HG03575 (cell line): ENCODE results near the gene SERAC1.

Source experiments
- ATAC-seq: cut with Tn5 transposase; IDR thresholded peaks from one replicate; pipeline ENCODE4 v1.9.1; 2021; ENCODE audit not compliant: unreplicated experiment, insufficient number of reproducible peaks, low FRiP score; ENCODE audit errors: extremely low read depth

SERAC1 gene

GRCh38 chr6:158086054-158086503, 82.0 kb downstream of the SERAC1 start:
- no peak for ATAC-seq

GRCh38 chr6:158085261-158086053, 82.6 kb downstream of the SERAC1 start:
- no peak for ATAC-seq

- ATAC-seq: no peak
Observed at GRCh38 chr6:158083455-158084325, 84.4 kb downstream of the SERAC1 start.

- no peak for ATAC-seq
Observed at GRCh38 chr6:158081657-158081935, 86.5 kb downstream of the SERAC1 start.

GRCh38 chr6:158080849-158081656, 87.0 kb downstream of the SERAC1 start:
- no peak for ATAC-seq

- no peak for ATAC-seq
Observed at GRCh38 chr6:158078320-158078719, 89.7 kb downstream of the SERAC1 start.

- ATAC-seq: no peak
Observed at GRCh38 chr6:158077676-158078075, 90.4 kb downstream of the SERAC1 start.

- ATAC-seq: no peak
Observed at GRCh38 chr6:158076548-158076947, 91.5 kb downstream of the SERAC1 start.

GRCh38 chr6:158073776-158074175, 94.3 kb downstream of the SERAC1 start:
- ATAC-seq: no peak

- ATAC-seq: no peak
Observed at GRCh38 chr6:158072083-158072721, 95.9 kb downstream of the SERAC1 start.

GRCh38 chr6:158071121-158072082, 96.7 kb downstream of the SERAC1 start:
- ATAC-seq: no peak

- ATAC-seq: no peak
Observed at GRCh38 chr6:158070513-158070912, 97.5 kb downstream of the SERAC1 start.

- ATAC-seq: no peak
Observed at GRCh38 chr6:158069800-158070195, 98.3 kb downstream of the SERAC1 start.

GRCh38 chr6:158068893-158069799, 98.9 kb downstream of the SERAC1 start:
- no peak for ATAC-seq

GRCh38 chr6:158068156-158068892, 99.7 kb downstream of the SERAC1 start:
- ATAC-seq: no peak

- no peak for ATAC-seq
Observed at GRCh38 chr6:158067436-158068015, 100.5 kb downstream of the SERAC1 start.
